Gastrocnemius medialis (tissue), 4 donors: Measurements from ENCODE around the gene CERK.

ENCODE experiments used
- CTCF ChIP-seq, 5 experiments: fragments of 450-650 bp in 3 of 5; fragments of 200-600 bp in 2 of 5; sonication (generic) in 2 of 5; IDR thresholded peaks in 4 of 5; conservative IDR thresholded peaks in 1 of 5; 1 replicate in 4 of 5; 2 replicates in 1 of 5; pipeline ENCODE4 v1.5.1; 2016 to 2019; ENCODE audit warnings: antibody characterized with exemption in 5 of 5, mild to moderate bottlenecking in 3 of 5, moderate library complexity in 3 of 5
- POLR2A ChIP-seq, 2 donors: fragments of 450-650 bp; IDR thresholded peaks; one replicate each; pipeline ENCODE4 v1.6.1; 2017; ENCODE audit warnings: antibody characterized with exemption in 2 of 2, mild to moderate bottlenecking in 2 of 2, moderate library complexity in 2 of 2

GRCh38 chr22:46781291-46781690 is 43.2 kb upstream of the CERK start:
- TF ChIP-seq CTCF (IDR thresholded peaks at IDR 0.05 in 4 of 5, conservative IDR thresholded peaks at IDR 0.05 in 1 of 5), result no peak
- TF ChIP-seq POLR2A (IDR thresholded peaks at IDR 0.05), result no peak
